Mucosa of rectum (tissue), 2 donors: ENCODE data around the gene MIB2.
A peak's percentile ranks its signal among the peaks of the same experiment; 100 is the strongest.

ENCODE experiments used
- H3K27ac ChIP-seq, 2 donors: one replicate each; pipeline ENCODE4 v1.7.0; 2013; ENCODE audit warnings: inconsistent platforms in 2 of 2, low read depth in 2 of 2, low read length in 2 of 2
- H3K27me3 ChIP-seq, 2 donors: one replicate each; pipeline ENCODE4 v1.7.0; 2013; ENCODE audit warnings: low read length in 2 of 2; ENCODE audit not compliant: control insufficient read depth in 2 of 2, insufficient read depth in 2 of 2
- H3K36me3 ChIP-seq, 2 donors: one replicate each; pipeline ENCODE4 v1.7.0; 2013; ENCODE audit warnings: low read length in 2 of 2; ENCODE audit not compliant: control insufficient read depth in 2 of 2, insufficient read depth in 2 of 2
- H3K4me1 ChIP-seq, 2 donors: one replicate each; pipeline ENCODE4 v1.7.0; 2013; ENCODE audit warnings: low read length in 2 of 2, mild to moderate bottlenecking in 1 of 2; ENCODE audit not compliant: control insufficient read depth in 2 of 2, insufficient read depth in 2 of 2
- H3K4me3 ChIP-seq, 2 donors: one replicate each; pipeline ENCODE4 v1.7.0; 2013; ENCODE audit warnings: low read length in 2 of 2
- H3K9ac ChIP-seq, 2 donors: one replicate each; pipeline ENCODE4 v1.7.0; 2013; ENCODE audit warnings: low read length in 2 of 2, low read depth in 1 of 2, mild to moderate bottlenecking in 1 of 2
- H3K9me3 ChIP-seq, 2 donors: one replicate each; pipeline ENCODE4 v1.7.0; 2013; ENCODE audit warnings: low read length in 2 of 2; ENCODE audit not compliant: control insufficient read depth in 2 of 2
- donor health status: healthy.
- donor health status: Normal muscosa, but diverticular disease.

MIB2 gene

GRCh38 chr1:1615256-1616044 is at the start of gene MIB2:
Gene MIB2, plus strand, starts transcription at chr1:1615500. Its CDS starts 7,953 bp downstream, at chr1:1623453.
- Histone ChIP-seq H3K4me1 (peaks cover 21 to 23% of the 10 kb centered on the region in 2 donors), H3K27me3 (no peaks in the 10 kb centered on the region), H3K27ac (peak within 1 kb of the TSS; percentile 100), H3K9ac (peak within 1 kb of the TSS; percentile 94 to 100), H3K9me3 (no peaks in the 10 kb centered on the region), H3K36me3 (peaks cover 4% of the 10 kb centered on the region in 2 donors), H3K4me3 (peak within 1 kb of the TSS; percentile 85 to 99)

- H3K9me3 ChIP-seq: no peaks in the 10 kb centered on the region
- H3K27ac ChIP-seq: no peak overlapping the region
- no peaks in the 10 kb centered on the region for H3K27me3 ChIP-seq
- H3K4me1 ChIP-seq: peaks cover 0 to 2% of the 10 kb centered on the region in 2 donors
- peaks cover 28 to 49% of the 10 kb centered on the region in 2 donors for H3K36me3 ChIP-seq
- no peak overlapping the region for H3K9ac ChIP-seq
- no peak overlapping the region for H3K4me3 ChIP-seq
Measured at GRCh38 chr1:1567152-1567875, 48.0 kb upstream of the MIB2 start.

GRCh38 chr1:1567891-1568291 is 47.4 kb upstream of the MIB2 start:
- peaks cover 0 to 2% of the 10 kb centered on the region in 2 donors for H3K4me1 ChIP-seq
- H3K9ac ChIP-seq: no peak overlapping the region
- no peak overlapping the region for H3K27ac ChIP-seq
- no peak overlapping the region for H3K4me3 ChIP-seq
- H3K9me3 ChIP-seq: no peaks in the 10 kb centered on the region
- peaks cover 22 to 43% of the 10 kb centered on the region in 2 donors for H3K36me3 ChIP-seq
- H3K27me3 ChIP-seq: no peaks in the 10 kb centered on the region

- Histone ChIP-seq H3K4me1 (peaks cover 3 to 8% of the 10 kb centered on the region in 2 donors), H3K9me3 (no peaks in the 10 kb centered on the region), H3K27me3 (no peaks in the 10 kb centered on the region), H3K4me3 (no peak overlapping the region), H3K27ac (no peak overlapping the region), H3K9ac (no peak overlapping the region), H3K36me3 (peaks cover 17 to 29% of the 10 kb centered on the region in 2 donors)
Measured at GRCh38 chr1:1569341-1569740, 46.0 kb upstream of the MIB2 start.

- Histone ChIP-seq H3K4me3 (peak overlapping the region; percentile 94 to 99), H3K4me1 (peaks cover 14 to 19% of the 10 kb centered on the region in 2 donors), H3K9me3 (no peaks in the 10 kb centered on the region), H3K27ac (peak overlapping the region; percentile 99), H3K27me3 (no peaks in the 10 kb centered on the region), H3K9ac (peak overlapping the region; percentile 99 to 100), H3K36me3 (peaks cover 8 to 15% of the 10 kb centered on the region in 2 donors)
Measured at GRCh38 chr1:1573843-1574720, 41.2 kb upstream of the MIB2 start.

- Histone ChIP-seq H3K36me3 (peaks cover 7 to 8% of the 10 kb centered on the region in 2 donors), H3K9me3 (no peaks in the 10 kb centered on the region), H3K27ac (peak within 1 kb of the TSS; percentile 99), H3K27me3 (no peaks in the 10 kb centered on the region), H3K4me3 (peak within 1 kb of the TSS; percentile 94 to 99), H3K9ac (peak within 1 kb of the TSS; percentile 99 to 100), H3K4me1 (peaks cover 14 to 19% of the 10 kb centered on the region in 2 donors)
Measured at GRCh38 chr1:1574721-1575537, 40.4 kb upstream of the MIB2 start, which contains the start of gene SSU72. Gene SSU72, minus strand, starts transcription at chr1:1574863. Its CDS starts 306 bp downstream, at chr1:1574557.

- H3K27ac ChIP-seq: peak overlapping the region in 1 of 2 donors; percentile 9
- peaks cover 14 to 17% of the 10 kb centered on the region in 2 donors for H3K4me1 ChIP-seq
- H3K4me3 ChIP-seq: no peak overlapping the region
- no peaks in the 10 kb centered on the region for H3K9me3 ChIP-seq
- no peaks in the 10 kb centered on the region for H3K36me3 ChIP-seq
- peaks cover 0 to 3% of the 10 kb centered on the region in 2 donors for H3K27me3 ChIP-seq
- H3K9ac ChIP-seq: peak overlapping the region in 1 of 2 donors; percentile 18
Measured at GRCh38 chr1:1577367-1578011, 37.8 kb upstream of the MIB2 start.

GRCh38 chr1:1578371-1578940 is 36.8 kb upstream of the MIB2 start:
- peaks cover 12 to 14% of the 10 kb centered on the region in 2 donors for H3K4me1 ChIP-seq
- no peak overlapping the region for H3K27ac ChIP-seq
- no peaks in the 10 kb centered on the region for H3K36me3 ChIP-seq
- no peak overlapping the region for H3K4me3 ChIP-seq
- peaks cover 0 to 6% of the 10 kb centered on the region in 2 donors for H3K27me3 ChIP-seq
- no peak overlapping the region for H3K9ac ChIP-seq
- H3K9me3 ChIP-seq: no peaks in the 10 kb centered on the region
